HG02884 (cell line): ENCODE data around the gene COL5A3.

Experiments
- ATAC-seq: cut with Tn5 transposase; IDR thresholded peaks from one replicate; pipeline ENCODE4 v1.9.1; 2021; ENCODE audit warnings: mild to moderate bottlenecking, moderate library complexity; ENCODE audit not compliant: unreplicated experiment

The COL5A3 gene

GRCh38 chr19:10011974-10012373 lies 1.7 kb upstream of the COL5A3 start:
- ATAC-seq, result no peak

GRCh38 chr19:10010939-10011338 lies 635 bp upstream of the COL5A3 start:
- ATAC-seq, result no peak

- no peak for ATAC-seq
Observed at GRCh38 chr19:10009714-10010224, 535 bp downstream of the COL5A3 start.

GRCh38 chr19:10008184-10008765 lies 2.0 kb downstream of the COL5A3 start:
- ATAC-seq, result no peak

GRCh38 chr19:10007371-10008183 lies 2.7 kb downstream of the COL5A3 start:
- ATAC-seq, result no peak

GRCh38 chr19:10006752-10007323 lies 3.5 kb downstream of the COL5A3 start:
- no peak for ATAC-seq

- no peak for ATAC-seq
Observed at GRCh38 chr19:10006335-10006708, 4.0 kb downstream of the COL5A3 start.

- ATAC-seq, result no peak
Observed at GRCh38 chr19:10005632-10006334, 4.5 kb downstream of the COL5A3 start.

- no peak for ATAC-seq
Observed at GRCh38 chr19:10004617-10005016, 5.7 kb downstream of the COL5A3 start.

GRCh38 chr19:10003271-10003670 lies 7.0 kb downstream of the COL5A3 start:
- no peak for ATAC-seq

- ATAC-seq, result no peak
Observed at GRCh38 chr19:10001899-10002298, 8.4 kb downstream of the COL5A3 start.

- ATAC-seq, result no peak
Observed at GRCh38 chr19:10000171-10000826, 10.0 kb downstream of the COL5A3 start.

GRCh38 chr19:9996541-9996940 lies 13.8 kb downstream of the COL5A3 start:
- no peak for ATAC-seq

- ATAC-seq, result no peak
Observed at GRCh38 chr19:9995999-9996398, 14.3 kb downstream of the COL5A3 start.

- ATAC-seq, result no peak
Observed at GRCh38 chr19:9995084-9995483, 15.2 kb downstream of the COL5A3 start.

- ATAC-seq, result no peak
Observed at GRCh38 chr19:9991425-9992191, 18.7 kb downstream of the COL5A3 start.

- no peak for ATAC-seq
Observed at GRCh38 chr19:9989504-9989903, 20.8 kb downstream of the COL5A3 start.

- ATAC-seq, result no peak
Observed at GRCh38 chr19:9986787-9987281, 23.5 kb downstream of the COL5A3 start.

- ATAC-seq, result no peak
Observed at GRCh38 chr19:9981406-9982260, 28.7 kb downstream of the COL5A3 start.
